ENCODE data around the gene TLL2.

TLL2 gene

GRCh38 chr10:96418582-96418981, 95.1 kb downstream of the TLL2 start:
- no peak for DNase-seq

GRCh38 chr10:96417441-96417840, 96.3 kb downstream of the TLL2 start:
- DNase-seq: no peak

- DNase-seq: peak; percentile 29
These were observed 97.1 kb downstream of the TLL2 start for GRCh38 chr10:96416643-96417042.

- DNase-seq: no peak
These were observed 97.7 kb downstream of the TLL2 start for GRCh38 chr10:96415891-96416554.

GRCh38 chr10:96415150-96415890, 98.4 kb downstream of the TLL2 start:
- DNase-seq: no peak

GRCh38 chr10:96414303-96414702, 99.4 kb downstream of the TLL2 start:
- DNase-seq: no peak

- DNase-seq: no peak
These were observed 100.5 kb downstream of the TLL2 start for GRCh38 chr10:96413151-96413787.

GRCh38 chr10:96411716-96412320, 101.9 kb downstream of the TLL2 start:
- DNase-seq: no peak

- no peak for DNase-seq
These were observed 103.4 kb downstream of the TLL2 start for GRCh38 chr10:96410296-96410695.

- no peak for DNase-seq
These were observed 105.5 kb downstream of the TLL2 start for GRCh38 chr10:96408201-96408600.

GRCh38 chr10:96407560-96408069, 106.1 kb downstream of the TLL2 start:
- DNase-seq: no peak

GRCh38 chr10:96406091-96406490, 107.6 kb downstream of the TLL2 start:
- DNase-seq: no peak

GRCh38 chr10:96402417-96403305, 111.1 kb downstream of the TLL2 start:
- DNase-seq: no peak

GRCh38 chr10:96401036-96401435, 112.7 kb downstream of the TLL2 start:
- no peak for DNase-seq

- no peak for DNase-seq
These were observed 113.3 kb downstream of the TLL2 start for GRCh38 chr10:96400465-96400864.

GRCh38 chr10:96397902-96398301, 115.8 kb downstream of the TLL2 start:
- DNase-seq: no peak

- peak; percentile 23 for DNase-seq
These were observed 117.5 kb downstream of the TLL2 start for GRCh38 chr10:96395931-96396877.

GRCh38 chr10:96390460-96390864, 123.3 kb downstream of the TLL2 start:
- DNase-seq: no peak

- no peak for DNase-seq
These were observed 123.9 kb downstream of the TLL2 start for GRCh38 chr10:96389785-96390184.

- DNase-seq: no peak
These were observed 126.1 kb downstream of the TLL2 start for GRCh38 chr10:96387601-96388000.

- no peak for DNase-seq
These were observed 126.6 kb downstream of the TLL2 start for GRCh38 chr10:96387161-96387560.
